ENCODE measurements around the gene IRF2.

Gene IRF2

GRCh38 chr4:184428787-184429186, 45.6 kb downstream of the IRF2 start:
- DNase-seq = no peak

- no peak for DNase-seq
Observed at GRCh38 chr4:184427687-184428086, 46.7 kb downstream of the IRF2 start.

GRCh38 chr4:184427093-184427492, 47.3 kb downstream of the IRF2 start:
- no peak for DNase-seq

GRCh38 chr4:184424993-184425758, 49.2 kb downstream of the IRF2 start:
- DNase-seq = no peak

- no peak for DNase-seq
Observed at GRCh38 chr4:184424279-184424678, 50.1 kb downstream of the IRF2 start.

GRCh38 chr4:184423003-184423686, 51.2 kb downstream of the IRF2 start:
- no peak for DNase-seq

- DNase-seq = no peak
Observed at GRCh38 chr4:184422378-184422777, 52.0 kb downstream of the IRF2 start.

GRCh38 chr4:184421533-184422155, 52.7 kb downstream of the IRF2 start:
- no peak for DNase-seq

GRCh38 chr4:184420881-184421416, 53.4 kb downstream of the IRF2 start:
- DNase-seq = no peak

- no peak for DNase-seq
Observed at GRCh38 chr4:184420402-184420801, 53.9 kb downstream of the IRF2 start.

- no peak for DNase-seq
Observed at GRCh38 chr4:184419976-184420375, 54.4 kb downstream of the IRF2 start.

- no peak for DNase-seq
Observed at GRCh38 chr4:184417802-184418511, 56.4 kb downstream of the IRF2 start.

GRCh38 chr4:184416913-184417734, 57.2 kb downstream of the IRF2 start:
- DNase-seq = peak; percentile 40

- no peak for DNase-seq
Observed at GRCh38 chr4:184415071-184415470, 59.3 kb downstream of the IRF2 start.

- no peak for DNase-seq
Observed at GRCh38 chr4:184413261-184414046, 60.9 kb downstream of the IRF2 start.

- DNase-seq = no peak
Observed at GRCh38 chr4:184410748-184411147, 63.6 kb downstream of the IRF2 start.

- DNase-seq = peak; percentile 16
Observed at GRCh38 chr4:184409911-184410692, 64.2 kb downstream of the IRF2 start.

GRCh38 chr4:184409502-184409901, 64.8 kb downstream of the IRF2 start:
- no peak for DNase-seq

GRCh38 chr4:184408684-184409081, 65.7 kb downstream of the IRF2 start:
- DNase-seq = no peak

GRCh38 chr4:184408021-184408683, 66.2 kb downstream of the IRF2 start:
- DNase-seq = no peak

All from stimulated activated naive CD4-positive, alpha-beta T cell treated with Interleukin-2 at 50 U/mL for 16 hours (primary cell).